Keratinocyte (primary cell): Measurements from ENCODE around the gene HACD1. TPM values are rescaled to one million over a fixed set of nuclear protein-coding genes. Genes with fewer than 3 reads are reported as not detected.

Experiments used
- DNase-seq: peaks from one replicate; pipeline ENCODE4 v3.0.0-alpha.2; 2011; ENCODE audit warnings: low read depth, missing footprints, low spot score
- FAIRE-seq: peaks from 2 replicates; lab custom pipeline; 2011; peaks lifted over from hg19 to GRCh38; lab: Jason Lieb, UNC
- H2AFZ ChIP-seq: 2 replicates; pipeline ENCODE4 v1.6.0; 2012; ENCODE audit warnings: low read length, control low read depth, inconsistent platforms; ENCODE audit not compliant: control insufficient read depth
- H3K27ac ChIP-seq: 2 replicates; pipeline ENCODE4 v1.5.1; 2011; ENCODE audit warnings: low read length; ENCODE audit not compliant: control insufficient read depth, insufficient read depth
- H3K27me3 ChIP-seq: 3 replicates; pipeline ENCODE4 v1.6.0; 2011; ENCODE audit warnings: low read length; ENCODE audit not compliant: control insufficient read depth, insufficient read depth; ENCODE audit errors: extremely low read depth
- H3K36me3 ChIP-seq, 2 experiments: 2 replicates in 1 of 2; 3 replicates in 1 of 2; pipeline ENCODE4 v1.5.1; 2011; ENCODE audit warnings: low read length in 2 of 2, mild to moderate bottlenecking in 1 of 2; ENCODE audit not compliant: control insufficient read depth in 2 of 2, insufficient read depth in 2 of 2; ENCODE audit errors: extremely low read depth in 1 of 2
- H3K4me1 ChIP-seq: 3 replicates; pipeline ENCODE4 v1.5.1; 2011; ENCODE audit warnings: low read length; ENCODE audit not compliant: control insufficient read depth, insufficient read depth; ENCODE audit errors: extremely low read depth
- H3K4me2 ChIP-seq: 3 replicates; pipeline ENCODE4 v1.6.0; 2011; ENCODE audit warnings: low read depth, low read length; ENCODE audit not compliant: control insufficient read depth, insufficient read depth; ENCODE audit errors: extremely low read depth
- H3K4me3 ChIP-seq, 3 experiments: fragments of 200-600 bp in 1 of 3; sonication (generic) in 1 of 3; 2 replicates in 2 of 3; 3 replicates in 1 of 3; pipeline ENCODE4 v1.5.1; 2011 to 2016; ENCODE audit warnings: low read length in 3 of 3, mild to moderate bottlenecking in 3 of 3, control low read depth in 2 of 3, inconsistent platforms in 1 of 3, low read depth in 1 of 3, mixed read lengths in 1 of 3, mixed run types in 1 of 3, moderate library complexity in 1 of 3; ENCODE audit not compliant: control insufficient read depth in 2 of 3, insufficient read depth in 2 of 3; ENCODE audit errors: extremely low read depth in 1 of 3
- H3K79me2 ChIP-seq: 2 replicates; pipeline ENCODE4 v1.6.0; 2012; ENCODE audit warnings: low read length; ENCODE audit not compliant: control insufficient read depth, insufficient read depth
- H3K9ac ChIP-seq: 3 replicates; pipeline ENCODE4 v1.6.0; 2011; ENCODE audit warnings: low read length; ENCODE audit not compliant: control insufficient read depth, insufficient read depth; ENCODE audit errors: extremely low read depth
- H3K9me1 ChIP-seq: 3 replicates; pipeline ENCODE4 v1.6.0; 2011; ENCODE audit warnings: low read length; ENCODE audit not compliant: control insufficient read depth, insufficient read depth; ENCODE audit errors: extremely low read depth
- H3K9me3 ChIP-seq: 2 replicates; pipeline ENCODE4 v1.5.1; 2012; ENCODE audit warnings: low read depth, low read length; ENCODE audit not compliant: control insufficient read depth
- H4K20me1 ChIP-seq: 3 replicates; pipeline ENCODE4 v1.6.0; 2011; ENCODE audit warnings: low read length; ENCODE audit not compliant: control insufficient read depth, insufficient read depth; ENCODE audit errors: extremely low read depth
- CTCF ChIP-seq, 3 experiments: IDR thresholded peaks in 1 of 3; conservative IDR thresholded peaks in 1 of 3; optimal IDR thresholded peaks in 1 of 3; 2 replicates in 2 of 3; 3 replicates in 1 of 3; pipeline versions ENCODE3 to v1.5.1; 2011; ENCODE audit warnings: low read length in 3 of 3, mild to moderate bottlenecking in 3 of 3, moderate library complexity in 2 of 3, control low read depth in 1 of 3, inconsistent platforms in 1 of 3; ENCODE audit not compliant: insufficient read depth in 2 of 3; ENCODE audit errors: extremely low read depth in 1 of 3
- EZH2 ChIP-seq: IDR thresholded peaks from one replicate; pipeline ENCODE4 v1.6.1; 2012; ENCODE audit warnings: inconsistent platforms, mild to moderate bottlenecking, low read length, moderate library complexity
- dilution Hi-C: fragments of 300-500 bp; cut with MboI; formaldehyde crosslinking; loops from one replicate; pipeline ENCODE4 v1.7.0; 2020; ENCODE audit warnings: low sequenced_read_pairs; ENCODE audit not compliant: extremely low pct_ligation_motif_present
- polyA minus RNA-seq, 3 experiments: library from RNA; depleted of rRNA, polyadenylated mRNA; stranded (reverse); fragments of >200 nt; gene quantifications; 1 replicate in 1 of 3; 2 replicates in 1 of 3; 3 replicates in 1 of 3; pipeline ENCODE4 v1.2.3, GENCODE V29; 2011
- polyA plus RNA-seq, 5 experiments: library from polyadenylated mRNA; depleted of rRNA in 3 of 5; stranded (reverse) in 3 of 5; stranded (forward) in 1 of 5; unstranded in 1 of 5; fragments of >200 nt; gene quantifications; 1 replicate in 1 of 5; 2 replicates in 3 of 5; 3 replicates in 1 of 5; pipeline versions ENCODE4 v1.2.1 to v1.2.3, GENCODE V29; 2011 to 2012; ENCODE audit warnings: missing spikeins in 2 of 5, low read depth in 1 of 5, low replicate concordance in 1 of 5

The HACD1 gene
- polyA plus RNA-seq (17.7 to 46.3 TPM (median 32.5 TPM) in 3 replicates), polyA minus RNA-seq (9.1 to 20.9 TPM (median 13.2 TPM) in 3 replicates)
- 3.7 TPM for polyA plus RNA-seq (2011; ENCODE audit: low read depth)
- 22.8 and 42.5 TPM in 2 replicates for polyA plus RNA-seq (2011; cell fraction: cytosol; rRNA removed)
- polyA plus RNA-seq (2011; cell fraction: nucleus; rRNA removed) = 24.7 and 34.6 TPM in 2 replicates
- 16.4 and 25.5 TPM in 2 replicates for polyA plus RNA-seq (2012; ENCODE audit: low replicate concordance)
- polyA minus RNA-seq (2011; cell fraction: cytosol; rRNA and poly(A)+ RNA removed) = 22.3 TPM
- polyA minus RNA-seq (2011; cell fraction: nucleus; rRNA and poly(A)+ RNA removed) = 5.4 and 11.2 TPM in 2 replicates

GRCh38 chr10:17617031-17617911 lies at the start of gene HACD1:
Gene HACD1, minus strand, starts transcription at chr10:17617374. Its CDS starts 35 bp downstream, at chr10:17617339.
- Histone ChIP-seq H3K4me2 (peak within 1 kb of the TSS; percentile 84), H4K20me1 (no peaks in the 10 kb centered on the region), H3K79me2 (peaks cover 3% of the 10 kb centered on the region), H3K4me3 (peak within 1 kb of the TSS; percentile 62 to 63 (median 63)), H3K36me3 (peaks cover 0 to 2% of the 10 kb centered on the region in 2 experiments), H3K27ac (peak within 1 kb of the TSS; percentile 57), H3K9me3 (no peaks in the 10 kb centered on the region), H2AFZ (peak within 1 kb of the TSS; percentile 97), H3K9me1 (no peaks in the 10 kb centered on the region), H3K27me3 (no peaks in the 10 kb centered on the region), H3K4me1 (peaks cover 14% of the 10 kb centered on the region), H3K9ac (peak within 1 kb of the TSS; percentile 77)
- DNase-seq = no peak
- peak; percentile 92 for FAIRE-seq
- no peak for TF ChIP-seq EZH2
- TF ChIP-seq CTCF (optimal IDR thresholded peaks at IDR 0.05 in 1 of 3, IDR thresholded peaks at IDR 0.05 in 1 of 3, conservative IDR thresholded peaks at IDR 0.05 in 1 of 3; ENCODE audit: extremely low read depth in 1 of 3, insufficient read depth in 2 of 3, low read length in 3 of 3) = peak; percentile 20 to 55 (median 33)
- dilution Hi-C loops = no loop called here

GRCh38 chr10:17665747-17666146 lies 48.6 kb upstream of the HACD1 start:
- DNase-seq = no peak
- peak; percentile 76 for FAIRE-seq
- Histone ChIP-seq H3K9me1 (no peaks in the 10 kb centered on the region), H4K20me1 (no peaks in the 10 kb centered on the region), H3K27me3 (no peaks in the 10 kb centered on the region), H3K9me3 (no peaks in the 10 kb centered on the region), H3K9ac (peak overlapping the region; percentile 50), H3K4me3 (peak overlapping the region in 1 of 3 experiments; percentile 18), H3K27ac (peak overlapping the region; percentile 82), H3K4me1 (peaks cover 13% of the 10 kb centered on the region), H3K79me2 (peaks cover 83% of the 10 kb centered on the region), H3K4me2 (peak overlapping the region; percentile 42), H2AFZ (no peak overlapping the region), H3K36me3 (peaks cover 1 to 9% of the 10 kb centered on the region in 2 experiments)
- TF ChIP-seq EZH2 (no peak), CTCF (optimal IDR thresholded peaks at IDR 0.05 in 1 of 3, IDR thresholded peaks at IDR 0.05 in 1 of 3, conservative IDR thresholded peaks at IDR 0.05 in 1 of 3; ENCODE audit: extremely low read depth in 1 of 3, insufficient read depth in 2 of 3, low read length in 3 of 3) (no peak)
- dilution Hi-C loops = no loop called here
